ENCODE data around the gene IFNA4.
"Not testable (repeated sequence)": the region's sequence is repeated elsewhere in the genome, so short reads cannot be mapped to it uniquely, and the experiment has no call there.

Gene IFNA4

DNA sequence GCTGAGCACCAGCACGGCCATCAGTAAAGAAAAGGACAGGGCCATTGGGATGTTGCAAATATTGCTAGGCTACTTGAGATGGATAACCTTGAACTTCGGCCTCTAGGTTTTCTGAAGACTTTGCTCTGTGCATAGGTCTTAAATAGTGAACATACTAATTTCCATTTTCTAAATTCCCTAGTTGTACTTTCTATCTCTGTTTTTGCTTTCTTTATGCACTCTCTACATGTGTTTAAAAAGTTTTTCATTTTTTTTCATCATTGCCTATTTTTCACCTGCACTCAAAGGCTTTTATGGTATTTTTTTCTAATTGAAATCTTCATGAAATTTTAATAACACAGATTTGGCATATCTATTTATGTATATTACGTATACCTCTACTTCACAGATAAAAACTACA lies at the start of gene IFNA4:
Gene IFNA4, minus strand, starts transcription at position 101 of the 400 bp plus-strand sequence. Its CDS starts 56 bp downstream, at position 45.
- not testable (repeated sequence) for DNase-seq

DNA sequence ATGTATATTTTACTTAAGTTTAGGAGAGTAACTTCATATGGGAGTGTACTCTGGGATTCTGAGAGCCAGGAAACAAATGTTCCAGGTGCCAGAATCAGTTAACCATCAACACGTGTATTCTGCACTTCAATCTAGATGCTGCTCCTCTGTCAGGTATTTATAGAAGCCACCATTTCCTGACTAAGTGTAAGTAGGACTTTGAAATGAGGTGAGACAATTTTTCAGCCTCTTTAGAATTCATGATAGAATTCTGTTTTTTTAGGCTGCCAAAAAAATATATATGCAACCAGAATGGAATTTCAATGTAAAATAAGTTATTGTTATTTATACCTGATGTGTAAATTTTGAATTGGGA lies 49.0 kb upstream of the IFNA4 start:
- not testable (repeated sequence) for DNase-seq

DNA sequence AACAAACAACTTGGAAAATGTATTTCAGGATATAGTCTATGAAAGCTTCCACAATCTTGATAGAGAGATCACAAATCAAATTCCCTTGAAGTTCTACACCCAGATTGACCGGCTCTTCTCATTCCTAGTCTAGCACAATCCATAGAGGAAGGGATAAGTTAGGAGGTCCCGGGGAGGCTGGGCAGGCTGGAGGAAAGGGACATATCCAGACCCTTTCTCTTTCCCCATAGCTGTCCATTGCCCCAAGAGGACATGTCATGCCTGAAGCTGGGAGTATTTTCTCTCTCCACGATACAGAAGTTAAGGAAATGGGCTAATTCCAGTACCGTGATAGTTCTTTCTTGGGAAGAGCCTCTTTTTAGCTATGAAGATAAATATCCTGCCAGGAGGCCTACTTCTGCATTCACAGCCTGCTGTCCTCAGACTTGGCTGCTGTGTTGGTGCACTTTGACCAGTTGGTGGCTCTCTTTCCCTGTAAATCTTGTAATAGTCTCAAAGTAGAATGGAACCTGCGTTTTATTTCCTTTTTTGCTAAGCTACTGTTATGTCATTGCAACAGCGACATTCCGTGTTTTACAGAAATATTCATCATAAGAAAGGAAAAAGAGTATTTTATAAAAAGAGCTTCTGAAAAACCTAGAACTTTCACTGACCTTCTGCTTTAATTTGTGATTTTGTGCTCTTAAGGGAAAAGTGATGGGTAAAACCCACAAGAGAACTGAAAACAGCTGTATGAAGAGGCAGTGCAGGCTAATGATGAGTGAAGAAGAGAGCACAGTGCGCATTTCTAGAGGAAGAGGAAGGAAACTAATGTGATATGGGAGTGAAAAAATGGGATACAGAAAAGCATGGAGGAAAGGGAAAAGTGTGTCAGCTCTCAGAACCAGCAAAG lies 48.3 kb upstream of the IFNA4 start:
- not testable (repeated sequence) for DNase-seq

DNA sequence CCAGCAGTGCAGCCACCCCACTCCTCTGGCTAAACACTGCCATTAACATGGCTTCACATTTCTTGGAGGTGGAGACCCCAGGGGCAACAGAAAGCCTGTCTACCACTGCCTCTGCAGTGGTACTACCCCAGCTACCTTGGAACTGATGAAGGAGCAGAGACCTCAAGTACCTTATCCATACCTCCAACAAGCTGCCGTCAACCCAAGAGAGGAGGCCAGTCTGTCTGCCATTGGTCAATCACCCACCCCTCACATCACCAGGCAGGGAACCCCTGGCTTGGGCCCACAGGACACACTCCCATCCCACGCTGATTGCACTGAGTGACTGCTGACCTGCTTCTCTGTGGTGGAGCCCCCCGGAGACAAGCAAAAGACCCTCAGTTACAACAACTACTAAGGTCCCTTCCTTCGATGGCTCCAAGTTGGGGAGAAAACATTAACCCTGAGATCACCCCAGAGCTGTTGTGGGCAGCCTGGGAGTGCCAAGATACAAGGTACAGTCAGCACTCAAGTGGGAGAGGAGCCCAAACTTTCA lies 46.8 kb upstream of the IFNA4 start:
- DNase-seq: no peak

DNA sequence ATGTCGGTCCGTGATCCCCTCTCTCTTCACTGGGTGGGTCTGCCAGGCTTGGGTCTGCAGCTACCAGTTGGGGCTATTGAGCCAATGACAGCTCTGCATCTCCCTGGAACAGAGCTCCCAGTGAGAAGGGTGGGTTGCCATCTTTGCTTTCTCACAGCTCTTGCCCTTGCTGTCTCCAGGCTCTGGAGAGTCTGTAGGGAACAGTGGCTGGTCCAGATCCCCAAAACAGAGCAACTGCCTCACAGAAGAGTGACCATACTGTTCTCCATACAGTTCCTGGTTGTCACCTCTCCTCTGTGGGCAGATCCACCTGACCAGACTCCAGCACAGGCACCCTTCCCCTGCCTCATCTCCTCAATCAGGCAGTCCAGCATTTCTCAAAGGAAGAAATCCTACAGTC lies 45.9 kb upstream of the IFNA4 start:
- no peak for DNase-seq

DNA sequence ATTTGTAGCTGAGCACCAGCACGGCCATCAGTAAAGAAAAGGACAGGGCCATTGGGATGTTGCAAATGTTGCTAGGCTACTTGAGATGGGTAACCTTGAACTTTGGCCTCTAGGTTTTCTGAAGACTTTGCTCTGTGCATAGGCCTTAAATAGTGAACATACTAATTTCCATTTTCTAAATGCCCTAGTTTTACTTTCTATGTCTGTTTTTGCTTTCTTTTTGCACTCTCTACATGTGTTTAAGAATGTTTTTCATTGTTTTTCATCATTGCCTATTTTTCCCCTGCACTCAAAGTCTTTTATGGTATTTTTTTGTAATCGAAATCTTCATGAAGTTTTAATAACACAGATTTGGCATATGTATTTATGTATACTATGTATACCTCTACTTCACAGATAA lies 40.7 kb upstream of the IFNA4 start, which contains the start of gene IFNA17:
Gene IFNA17, minus strand, starts transcription at position 101 of the 400 bp plus-strand sequence. Its CDS starts 49 bp downstream, at position 52.
- no peak for DNase-seq

DNA sequence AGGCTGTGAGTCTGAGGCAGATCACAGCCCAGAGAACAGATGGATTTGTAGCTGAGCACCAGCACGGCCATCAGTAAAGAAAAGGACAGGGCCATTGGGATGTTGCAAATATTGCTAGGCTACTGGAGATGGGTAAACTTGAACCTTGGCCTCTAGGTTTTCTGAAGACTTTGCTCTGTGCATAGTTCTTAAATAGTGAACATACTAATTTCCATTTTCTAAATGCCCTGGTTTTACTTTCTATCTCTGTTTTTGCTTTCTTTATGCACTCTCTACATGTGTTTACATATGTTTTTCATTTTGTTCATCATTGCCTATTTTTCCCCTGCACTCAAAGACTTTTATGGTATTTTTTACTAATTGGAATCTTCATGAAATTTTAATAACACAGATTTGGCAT lies 29.8 kb upstream of the IFNA4 start, which contains the start of gene IFNA16:
Gene IFNA16, minus strand, starts transcription at position 101 of the 400 bp plus-strand sequence. Its CDS starts 6 bp downstream, at position 95.
- DNase-seq: not testable (repeated sequence)

DNA sequence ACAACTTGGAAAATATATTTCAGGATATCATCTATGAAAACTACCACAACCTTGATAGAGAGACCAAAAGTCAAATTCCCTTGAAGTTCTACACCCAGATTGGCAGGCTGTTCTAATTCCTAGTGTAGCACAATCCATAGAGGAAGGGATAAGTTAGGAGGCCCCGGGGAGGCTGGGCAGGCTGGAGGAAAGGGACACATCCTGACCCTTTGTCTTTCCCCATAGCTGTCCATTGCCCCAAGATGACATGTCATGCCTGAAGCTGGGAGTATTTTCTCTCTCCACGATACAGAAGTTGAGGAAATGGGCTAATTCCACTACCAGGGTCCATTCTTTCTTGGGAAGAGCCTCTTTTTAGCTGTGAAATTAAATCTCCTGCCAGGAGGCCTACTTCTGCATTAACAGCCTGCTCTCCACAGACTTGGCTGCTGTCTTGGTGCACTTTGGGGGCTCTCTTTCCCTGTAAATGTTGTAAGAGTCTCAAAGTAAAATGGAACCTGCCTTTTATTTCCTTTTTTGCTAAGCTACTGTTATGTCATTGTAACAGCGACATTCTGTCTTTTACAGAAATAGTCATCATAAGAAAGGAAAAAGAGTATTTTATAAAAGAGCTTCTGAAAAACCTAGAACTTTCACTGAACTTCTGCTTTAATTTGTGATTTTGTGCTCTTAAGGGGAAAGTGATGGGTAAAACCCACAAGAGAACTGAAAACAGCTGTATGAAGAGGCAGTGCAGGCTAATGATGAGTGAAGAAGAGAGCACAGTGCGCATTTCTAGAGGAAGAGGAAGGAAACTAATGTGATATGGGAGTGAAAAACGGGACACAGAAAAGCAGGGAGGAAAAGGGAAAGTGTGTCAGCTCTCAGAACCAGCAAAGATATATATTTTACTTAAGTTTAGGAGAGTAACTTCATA lies 26.3 kb upstream of the IFNA4 start:
- DNase-seq: not testable (repeated sequence)

DNA sequence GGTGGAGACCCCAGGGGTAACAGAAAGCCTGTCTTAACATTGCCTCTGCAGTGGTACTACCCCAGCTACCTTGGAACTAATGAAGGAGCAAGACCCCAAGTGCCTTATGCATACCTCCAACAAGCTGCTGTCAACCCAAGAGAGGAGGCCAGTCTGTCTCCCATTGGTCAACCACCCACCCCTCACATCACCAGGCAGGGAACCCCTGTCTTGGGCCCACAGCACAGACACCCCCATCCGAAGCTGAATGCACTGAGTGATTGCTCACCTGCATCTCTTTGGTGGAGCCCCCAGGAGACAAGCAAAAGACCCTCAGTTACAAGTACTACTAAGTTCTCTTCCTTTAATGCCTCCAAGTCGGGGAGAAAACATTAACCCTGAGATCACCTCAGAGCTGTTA lies 24.8 kb upstream of the IFNA4 start:
- DNase-seq: not testable (repeated sequence)

DNA sequence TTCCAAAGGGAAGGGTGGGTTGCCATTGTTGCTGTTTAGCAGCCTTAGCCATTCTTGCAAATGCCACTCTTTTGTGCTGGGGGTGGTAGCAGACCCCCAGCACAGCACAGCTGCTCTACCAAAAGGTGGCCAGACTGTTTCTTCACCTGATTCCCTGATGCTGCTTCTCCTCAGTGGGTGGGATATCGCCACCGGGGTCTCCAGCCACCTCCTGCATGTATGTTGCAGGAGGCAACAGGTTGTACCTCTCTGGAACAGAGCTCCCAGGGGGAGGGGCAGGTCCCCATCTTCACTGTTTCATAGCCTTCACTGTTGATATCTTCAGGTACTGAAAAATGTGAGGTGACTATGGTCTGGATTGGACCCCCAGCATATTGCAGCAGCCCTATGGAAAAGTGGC lies 23.4 kb upstream of the IFNA4 start:
- not testable (repeated sequence) for DNase-seq

DNA sequence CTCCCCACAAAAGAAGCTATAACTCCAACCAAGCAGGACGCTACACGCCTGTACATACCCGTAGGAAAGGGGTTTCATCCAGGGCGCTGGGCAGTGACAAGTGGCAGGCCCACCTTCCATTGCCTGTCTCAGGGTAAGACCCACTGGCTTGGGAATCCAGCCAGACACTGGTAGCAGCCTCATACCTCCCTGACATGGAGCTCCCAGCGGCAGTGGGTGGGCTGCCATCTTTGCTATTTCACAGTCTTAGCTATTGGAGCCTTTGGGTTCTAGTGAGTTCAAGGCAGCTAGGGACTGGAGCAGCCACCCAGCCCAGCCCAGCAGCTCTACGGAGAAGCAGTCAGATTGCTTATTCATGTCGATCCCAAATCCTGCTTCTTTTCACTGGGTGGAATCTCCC lies 22.9 kb upstream of the IFNA4 start:
- no peak for DNase-seq

DNA sequence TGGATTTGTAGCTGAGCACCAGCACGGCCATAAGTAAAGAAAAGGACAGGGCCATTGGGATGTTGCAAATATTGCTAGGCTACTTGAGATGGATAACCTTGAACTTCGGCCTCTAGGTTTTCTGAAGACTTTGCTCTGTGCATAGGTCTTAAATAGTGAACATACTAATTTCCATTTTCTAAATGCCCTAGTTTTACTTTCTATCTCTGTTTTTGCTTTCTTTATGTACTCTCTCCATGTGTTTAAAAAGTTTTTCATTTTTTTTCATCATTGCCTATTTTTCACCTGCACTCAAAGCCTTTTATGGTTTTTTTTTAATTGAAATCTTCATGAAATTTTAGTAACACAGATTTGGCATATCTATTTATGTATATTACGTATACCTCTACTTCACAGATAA lies 19.7 kb upstream of the IFNA4 start, which contains the start of gene IFNA10:
Gene IFNA10, minus strand, starts transcription at position 101 of the 400 bp plus-strand sequence. Its CDS starts 46 bp downstream, at position 55.
- DNase-seq: not testable (repeated sequence)

DNA sequence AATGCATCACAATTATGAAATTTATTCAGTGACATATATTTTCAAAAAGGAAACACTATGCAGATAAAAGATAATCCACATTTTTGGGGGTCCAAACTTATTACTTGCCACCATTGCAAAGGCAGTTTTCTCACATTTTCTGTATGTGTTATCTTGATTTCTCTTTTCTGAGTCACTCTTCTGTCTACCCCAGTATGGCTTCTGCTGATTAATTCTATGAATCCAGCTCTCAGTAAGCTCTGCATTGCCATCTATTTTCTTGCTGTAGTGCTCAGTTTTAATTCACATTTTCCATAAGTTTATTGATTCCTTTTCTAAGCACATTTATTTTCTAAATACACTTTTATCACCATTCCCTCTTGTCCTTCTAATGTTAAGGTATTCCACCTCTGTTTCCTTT lies 17.8 kb upstream of the IFNA4 start:
- DNase-seq: no peak

DNA sequence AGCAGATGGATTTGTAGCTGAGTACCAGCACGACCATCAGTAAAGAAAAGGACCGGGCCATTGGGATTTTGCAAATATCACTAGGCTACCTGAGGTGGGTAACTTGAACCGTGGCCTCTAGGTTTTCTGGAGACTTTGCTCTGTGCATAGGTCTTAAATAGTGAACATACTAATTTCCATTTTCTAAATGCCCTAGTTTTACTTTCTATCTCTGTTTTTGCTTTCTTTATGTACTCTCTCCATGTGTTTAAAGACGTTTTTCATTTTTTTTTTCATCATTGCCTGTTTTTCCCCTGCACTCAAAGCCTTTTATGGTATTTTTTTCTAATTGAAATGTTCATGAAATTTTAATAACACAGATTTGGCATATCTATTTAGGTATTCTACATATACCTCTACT lies 14.7 kb upstream of the IFNA4 start, which contains the start of gene IFNA7:
Gene IFNA7, minus strand, starts transcription at position 101 of the 400 bp plus-strand sequence. Its CDS starts 40 bp downstream, at position 61.
- not testable (repeated sequence) for DNase-seq

DNA sequence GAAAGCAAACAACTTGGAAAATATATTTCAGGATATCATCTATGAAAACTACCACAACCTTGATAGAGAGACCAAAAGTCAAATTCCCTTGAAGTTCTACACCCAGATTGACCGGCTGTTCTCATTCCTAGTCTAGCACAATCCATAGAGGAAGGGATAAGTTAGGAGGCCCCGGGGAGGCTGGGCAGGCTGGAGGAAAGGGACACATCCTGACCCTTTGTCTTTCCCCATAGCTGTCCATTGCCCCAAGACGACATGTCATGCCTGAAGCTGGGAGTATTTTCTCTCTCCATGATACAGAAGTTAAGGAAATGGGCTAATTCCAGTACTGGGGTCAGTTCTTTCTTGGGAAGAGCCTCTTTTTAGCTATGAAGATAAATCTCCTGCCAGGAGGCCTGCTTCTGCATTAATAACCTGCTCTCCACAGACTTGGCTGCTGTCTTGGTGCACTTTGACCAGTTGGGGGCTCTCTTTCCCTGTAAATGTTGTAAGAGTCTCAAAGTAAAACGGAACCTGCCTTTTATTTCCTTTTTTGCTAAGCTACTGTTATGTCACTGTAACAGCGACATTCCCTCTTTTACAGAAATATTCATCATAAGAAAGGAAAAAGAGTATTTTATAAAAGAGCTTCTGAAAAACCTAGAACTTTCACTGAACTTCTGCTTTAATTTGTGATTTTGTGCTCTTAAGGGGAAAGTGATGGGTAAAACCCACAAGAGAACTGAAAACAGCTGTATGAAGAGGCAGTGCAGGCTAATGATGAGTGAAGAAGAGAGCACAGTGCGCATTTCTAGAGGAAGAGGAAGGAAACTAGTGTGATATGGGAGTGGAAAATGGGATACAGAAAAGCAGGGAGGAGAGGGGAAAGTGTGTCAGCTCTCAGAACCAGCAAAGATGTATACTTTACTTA lies 7.7 kb upstream of the IFNA4 start:
- DNase-seq: not testable (repeated sequence)

DNA sequence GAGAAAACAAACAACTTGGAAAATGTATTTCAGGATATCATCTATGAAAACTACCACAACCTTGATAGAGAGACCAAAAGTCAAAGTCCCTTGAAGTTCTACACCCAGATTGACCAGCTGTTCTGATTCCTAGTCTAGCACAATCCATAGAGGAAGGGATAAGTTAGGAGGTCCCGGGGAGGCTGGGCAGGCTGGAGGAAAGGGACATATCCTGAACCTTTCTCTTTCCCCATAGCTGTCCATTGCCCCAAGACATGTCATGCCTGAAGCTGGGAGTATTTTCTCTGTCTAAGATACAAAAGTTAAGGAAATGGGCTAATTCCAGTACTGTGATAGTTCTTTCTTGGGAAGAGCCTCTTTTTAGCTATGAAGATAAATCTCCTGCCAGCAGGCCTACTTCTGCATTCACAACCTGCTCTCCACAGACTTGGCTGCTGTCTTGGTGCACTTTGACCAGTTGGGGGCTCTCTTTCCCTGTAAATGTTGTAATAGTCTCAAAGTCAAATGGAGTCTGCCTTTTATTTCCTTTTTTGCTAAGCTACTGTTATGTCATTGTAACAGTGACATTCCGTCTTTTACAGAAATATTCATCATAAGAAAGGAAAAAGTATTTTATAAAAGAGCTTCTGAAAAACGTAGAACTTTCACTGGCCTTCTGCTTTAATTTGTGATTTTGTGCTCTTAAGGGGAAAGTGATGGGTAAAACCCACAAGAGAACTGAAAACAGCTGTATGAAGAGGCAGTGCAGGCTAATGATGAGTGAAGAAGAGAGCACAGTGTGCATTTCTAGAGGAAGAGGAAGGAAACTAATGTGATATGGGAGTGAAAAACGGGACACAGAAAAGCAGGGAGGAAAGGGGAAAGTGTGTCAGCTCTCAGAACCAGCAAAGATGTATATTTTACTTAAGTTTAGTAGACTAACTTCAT lies 4.3 kb downstream of the IFNA4 start:
- DNase-seq: not testable (repeated sequence)

DNA sequence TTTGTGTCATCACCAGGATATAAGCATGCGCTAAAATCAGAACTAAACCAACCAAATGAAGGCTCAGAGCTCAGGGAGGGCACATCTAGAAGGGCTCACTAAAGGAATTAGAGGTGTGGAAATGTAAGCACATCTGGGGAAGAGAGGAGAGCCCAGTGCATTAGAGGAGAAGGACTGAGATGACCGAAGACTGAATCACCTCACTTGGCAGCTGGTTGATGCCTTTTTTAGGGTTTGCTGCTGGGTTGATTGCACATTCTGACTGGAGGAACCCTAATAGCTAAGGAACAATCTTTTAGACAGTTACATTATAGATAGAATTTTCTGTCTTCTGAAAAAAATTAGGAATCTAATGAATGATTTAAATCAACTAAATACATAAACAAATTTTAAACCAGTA lies 12.7 kb downstream of the IFNA4 start:
- no peak for DNase-seq

DNA sequence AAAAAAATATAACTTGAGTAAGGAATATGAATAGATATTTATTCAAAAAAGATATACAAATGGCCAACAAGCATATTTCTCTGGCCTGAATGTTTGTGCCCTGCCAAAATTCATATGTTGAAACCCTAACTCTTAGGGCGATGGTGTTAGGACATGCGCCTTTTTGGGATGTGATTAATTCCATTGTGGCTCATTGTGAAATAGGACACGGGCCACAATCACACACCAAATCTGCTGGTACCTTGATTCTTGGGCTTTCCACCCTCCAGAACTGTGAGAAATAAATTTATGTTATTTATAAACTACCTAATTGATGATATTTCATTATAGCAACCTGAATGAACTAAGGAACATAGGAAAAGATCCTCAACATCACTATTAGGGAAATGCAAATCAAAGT lies 15.2 kb downstream of the IFNA4 start:
- DNase-seq: no peak

DNA sequence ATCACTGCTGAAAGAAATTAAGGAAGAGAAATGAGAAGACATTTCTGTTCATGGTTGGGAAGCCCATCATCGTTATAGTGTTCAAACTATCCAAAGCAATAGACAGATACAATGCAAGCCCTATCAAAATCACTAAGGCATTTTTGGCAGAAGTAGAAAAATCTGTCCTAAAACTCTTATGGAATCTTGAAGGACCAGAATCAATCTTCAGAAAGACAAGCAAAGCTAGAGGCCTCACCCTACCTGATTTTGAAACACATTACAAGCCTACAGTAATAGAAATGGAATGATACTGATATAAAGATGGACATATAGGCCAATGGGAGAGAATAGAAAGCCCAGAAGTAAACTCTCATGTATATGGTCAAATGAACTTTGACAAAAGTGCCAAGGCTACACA lies 16.0 kb downstream of the IFNA4 start:
- no peak for DNase-seq

DNA sequence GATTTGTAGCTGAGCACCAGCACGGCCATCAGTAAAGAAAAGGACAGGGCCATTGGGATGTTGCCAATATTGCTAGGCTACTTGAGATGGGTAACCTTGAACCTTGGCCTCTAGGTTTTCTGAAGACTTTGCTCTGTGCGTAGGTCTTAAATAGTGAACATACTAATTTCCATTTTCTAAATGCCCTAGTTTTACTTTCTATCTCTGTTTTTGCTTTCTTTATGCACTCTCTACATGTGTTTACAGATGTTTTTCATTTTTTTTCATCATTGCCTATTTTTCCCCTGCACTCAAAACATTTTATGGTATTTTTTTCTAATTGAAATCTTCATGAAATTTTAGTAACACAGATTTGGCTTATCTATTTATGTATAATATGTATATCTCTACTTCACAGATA lies 20.8 kb downstream of the IFNA4 start, which contains the start of gene IFNA21:
Gene IFNA21, minus strand, starts transcription at position 101 of the 400 bp plus-strand sequence. Its CDS starts 48 bp downstream, at position 53.
- DNase-seq: not testable (repeated sequence)

Data from SHP77 treated with DMSO at 0.1 percent for 48 hours (cell line).